HT1080 (cell line): ENCODE measurements around the gene ABHD2. TPM values are rescaled to one million over a fixed set of nuclear protein-coding genes. Genes with fewer than 3 reads are reported as not detected.
"Not testable (repeated sequence)": the region's sequence is repeated elsewhere in the genome, so short reads cannot be mapped to it uniquely, and the experiment has no call there.

Experiments
- DNase-seq: peaks from one replicate; pipeline ENCODE4 v3.0.0-alpha.2; 2015; ENCODE audit warnings: low read depth
- total RNA-seq: library from RNA; depleted of rRNA; stranded (reverse); fragments of >200 nt; shearing (Covaris generic); gene quantifications from 2 replicates; pipeline ENCODE4 v1.2.3, GENCODE V29; 2014

Gene ABHD2
- total RNA-seq, 1 experiment from 2014 or later, result 77.6 TPM

GRCh38 chr15:89119489-89120478, 31.5 kb downstream of the ABHD2 start:
- DNase-seq, result no peak

GRCh38 chr15:89120479-89121000, 32.3 kb downstream of the ABHD2 start:
- DNase-seq, result not testable (repeated sequence)

GRCh38 chr15:89121414-89121813, 33.2 kb downstream of the ABHD2 start:
- no peak for DNase-seq

- DNase-seq, result no peak
Observed at GRCh38 chr15:89122505-89123180, 34.4 kb downstream of the ABHD2 start.

- peak; percentile 93 for DNase-seq
Observed at GRCh38 chr15:89123181-89123525, 34.9 kb downstream of the ABHD2 start.

- no peak for DNase-seq
Observed at GRCh38 chr15:89125088-89125826, 37.0 kb downstream of the ABHD2 start.

GRCh38 chr15:89126009-89126408, 37.8 kb downstream of the ABHD2 start:
- DNase-seq, result no peak

GRCh38 chr15:89127054-89127702, 38.9 kb downstream of the ABHD2 start:
- peak; percentile 62 for DNase-seq

- DNase-seq, result peak; percentile 61
Observed at GRCh38 chr15:89128320-89129122, 40.3 kb downstream of the ABHD2 start.

- DNase-seq, result peak; percentile 41
Observed at GRCh38 chr15:89129123-89129815, 41.0 kb downstream of the ABHD2 start.

GRCh38 chr15:89129816-89130134, 41.5 kb downstream of the ABHD2 start:
- no peak for DNase-seq

- DNase-seq, result no peak
Observed at GRCh38 chr15:89130201-89130600, 41.9 kb downstream of the ABHD2 start.

- DNase-seq, result no peak
Observed at GRCh38 chr15:89131731-89132130, 43.5 kb downstream of the ABHD2 start.

- peak; percentile 7 for DNase-seq
Observed at GRCh38 chr15:89132611-89133507, 44.6 kb downstream of the ABHD2 start.

- DNase-seq, result not testable (repeated sequence)
Observed at GRCh38 chr15:89135387-89136077, 47.3 kb downstream of the ABHD2 start.

GRCh38 chr15:89136078-89136806, 48.0 kb downstream of the ABHD2 start:
- DNase-seq, result no peak
